DOHH2 (cell line): ENCODE data around the gene NXPH4.

Experiments used
- H3F3A ChIP-seq: fragments of 200-600 bp; sonication (generic), shearing (Covaris generic); 2 replicates; pipeline ENCODE4 v1.6.0; 2016; ENCODE audit warnings: antibody characterized with exemption, mild to moderate bottlenecking; ENCODE audit not compliant: control insufficient read depth, insufficient read depth
- H3K27ac ChIP-seq: fragments of 200-600 bp; sonication (generic); 2 replicates; pipeline ENCODE4 v1.5.1; 2014; ENCODE audit warnings: low read depth, mild to moderate bottlenecking, low read length, moderate library complexity
- H3K27me3 ChIP-seq: fragments of 200-600 bp; sonication (generic); 2 replicates; pipeline ENCODE4 v1.6.1; 2014; ENCODE audit warnings: mild to moderate bottlenecking, low read length, mixed read lengths; ENCODE audit not compliant: control insufficient read depth
- H3K36me3 ChIP-seq: fragments of 200-600 bp; sonication (generic); 2 replicates; pipeline ENCODE4 v1.6.1; 2014; ENCODE audit warnings: mild to moderate bottlenecking, low read length, moderate library complexity, mixed read lengths; ENCODE audit not compliant: control insufficient read depth
- H3K4me1 ChIP-seq: fragments of 200-600 bp; sonication (generic); 2 replicates; pipeline ENCODE4 v1.6.1; 2014; ENCODE audit warnings: mild to moderate bottlenecking, low read length, mixed read lengths; ENCODE audit not compliant: control insufficient read depth
- H3K4me2 ChIP-seq: fragments of 200-600 bp; sonication (generic); 2 replicates; pipeline ENCODE4 v1.6.0; 2014; ENCODE audit warnings: mild to moderate bottlenecking, low read length, moderate library complexity
- H3K4me3 ChIP-seq: fragments of 200-600 bp; sonication (generic); 2 replicates; pipeline ENCODE4 v1.5.1; 2014; ENCODE audit warnings: mild to moderate bottlenecking, low read length, mixed read lengths
- H3K79me2 ChIP-seq: fragments of 200-600 bp; sonication (generic); 2 replicates; pipeline ENCODE4 v1.6.1; 2014; ENCODE audit warnings: mild to moderate bottlenecking, low read length, mixed read lengths; ENCODE audit not compliant: control insufficient read depth
- H3K9me2 ChIP-seq: fragments of 200-600 bp; sonication (generic); replicated peaks from 2 replicates; pipeline ENCODE4 v1.6.1; 2014; ENCODE audit warnings: mild to moderate bottlenecking, low read length, mixed read lengths; ENCODE audit not compliant: control insufficient read depth
- H3K9me3 ChIP-seq: fragments of 200-600 bp; sonication (generic); 2 replicates; pipeline ENCODE4 v1.6.1; 2014; ENCODE audit warnings: antibody characterized with exemption, low read length, mixed read lengths; ENCODE audit not compliant: control insufficient read depth, insufficient read depth
- H4K20me1 ChIP-seq: fragments of 200-600 bp; sonication (generic); 2 replicates; pipeline ENCODE4 v1.6.0; 2014; ENCODE audit warnings: low read depth, mild to moderate bottlenecking, antibody characterized with exemption, low read length, moderate library complexity; ENCODE audit not compliant: control insufficient read depth, insufficient read depth
- EZH2phosphoT487 ChIP-seq: fragments of 200-600 bp; sonication (generic); IDR thresholded peaks from 2 replicates; pipeline ENCODE4 v1.6.1; 2017; ENCODE audit warnings: borderline replicate concordance, mild to moderate bottlenecking, antibody characterized with exemption, low read length, moderate library complexity, mixed read lengths
- TF ChIP-seq, protein P1 (sequence below): fragments of 200-600 bp; sonication (generic); IDR thresholded peaks from one replicate; pipeline ENCODE4 v1.5.1; 2014; ENCODE audit warnings: antibody characterized with exemption, mild to moderate bottlenecking, low read depth, low read length; ENCODE audit not compliant: poor library complexity, severe bottlenecking

NXPH4 gene

DNA sequence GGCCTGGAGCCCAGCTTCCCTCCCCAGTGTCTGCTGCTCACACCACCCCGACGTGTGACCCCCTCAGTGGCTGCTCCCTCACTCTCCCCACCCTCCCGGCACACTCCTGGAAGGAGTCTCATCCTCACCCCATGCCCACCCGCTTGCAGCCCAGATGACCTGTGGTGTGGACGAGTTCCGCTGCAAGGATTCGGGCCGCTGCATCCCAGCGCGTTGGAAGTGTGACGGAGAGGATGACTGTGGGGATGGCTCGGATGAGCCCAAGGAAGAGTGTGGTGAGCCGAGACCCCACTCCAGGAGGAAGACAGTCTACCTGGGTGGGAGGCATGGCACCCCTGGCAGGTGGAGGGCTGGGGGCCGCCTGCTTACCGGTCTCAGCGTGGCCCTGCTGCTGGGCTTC lies 15.0 kb upstream of the NXPH4 start:
- no peak overlapping the region for H3K4me3 ChIP-seq
- H4K20me1 ChIP-seq, result no peaks in the 10 kb centered on the region
- no peak for TF ChIP-seq EZH2phosphoT487
- TF ChIP-seq, protein P1, sequence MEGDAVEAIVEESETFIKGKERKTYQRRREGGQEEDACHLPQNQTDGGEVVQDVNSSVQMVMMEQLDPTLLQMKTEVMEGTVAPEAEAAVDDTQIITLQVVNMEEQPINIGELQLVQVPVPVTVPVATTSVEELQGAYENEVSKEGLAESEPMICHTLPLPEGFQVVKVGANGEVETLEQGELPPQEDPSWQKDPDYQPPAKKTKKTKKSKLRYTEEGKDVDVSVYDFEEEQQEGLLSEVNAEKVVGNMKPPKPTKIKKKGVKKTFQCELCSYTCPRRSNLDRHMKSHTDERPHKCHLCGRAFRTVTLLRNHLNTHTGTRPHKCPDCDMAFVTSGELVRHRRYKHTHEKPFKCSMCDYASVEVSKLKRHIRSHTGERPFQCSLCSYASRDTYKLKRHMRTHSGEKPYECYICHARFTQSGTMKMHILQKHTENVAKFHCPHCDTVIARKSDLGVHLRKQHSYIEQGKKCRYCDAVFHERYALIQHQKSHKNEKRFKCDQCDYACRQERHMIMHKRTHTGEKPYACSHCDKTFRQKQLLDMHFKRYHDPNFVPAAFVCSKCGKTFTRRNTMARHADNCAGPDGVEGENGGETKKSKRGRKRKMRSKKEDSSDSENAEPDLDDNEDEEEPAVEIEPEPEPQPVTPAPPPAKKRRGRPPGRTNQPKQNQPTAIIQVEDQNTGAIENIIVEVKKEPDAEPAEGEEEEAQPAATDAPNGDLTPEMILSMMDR, result no peak
- no peaks in the 10 kb centered on the region for H3K9me2 ChIP-seq
- H3K27me3 ChIP-seq, result no peaks in the 10 kb centered on the region
- no peak overlapping the region for H3K27ac ChIP-seq
- H3K79me2 ChIP-seq, result no peaks in the 10 kb centered on the region
- H3K4me1 ChIP-seq, result no peaks in the 10 kb centered on the region
- H3K9me3 ChIP-seq, result no peaks in the 10 kb centered on the region
- H3K36me3 ChIP-seq, result no peaks in the 10 kb centered on the region
- no peaks in the 10 kb centered on the region for H3F3A ChIP-seq
- no peak overlapping the region for H3K4me2 ChIP-seq

DNA sequence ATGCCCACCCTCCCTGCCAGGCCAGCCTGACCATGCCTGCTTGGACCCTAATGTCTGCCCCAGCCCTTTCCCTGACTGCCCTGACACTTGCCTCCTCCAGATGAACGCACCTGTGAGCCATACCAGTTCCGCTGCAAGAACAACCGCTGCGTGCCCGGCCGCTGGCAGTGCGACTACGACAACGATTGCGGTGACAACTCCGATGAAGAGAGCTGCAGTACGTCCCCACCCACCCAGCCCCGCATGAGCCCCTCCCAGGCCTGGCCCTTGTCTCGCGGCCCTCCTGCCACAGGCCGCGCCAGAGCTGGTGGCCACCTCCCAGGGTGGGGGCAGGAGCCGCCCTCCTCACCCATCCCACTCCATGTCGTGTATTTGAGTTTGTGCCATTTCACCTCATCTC lies 14.3 kb upstream of the NXPH4 start:
- Histone ChIP-seq H3K36me3 (no peaks in the 10 kb centered on the region), H3K4me2 (no peak overlapping the region), H3F3A (no peaks in the 10 kb centered on the region), H3K79me2 (no peaks in the 10 kb centered on the region), H3K9me2 (no peaks in the 10 kb centered on the region), H4K20me1 (no peaks in the 10 kb centered on the region), H3K4me1 (no peaks in the 10 kb centered on the region), H3K27ac (no peak overlapping the region), H3K27me3 (no peaks in the 10 kb centered on the region), H3K9me3 (no peaks in the 10 kb centered on the region), H3K4me3 (no peak overlapping the region)
- TF ChIP-seq, protein P1, result no peak
- TF ChIP-seq EZH2phosphoT487, result no peak

DNA sequence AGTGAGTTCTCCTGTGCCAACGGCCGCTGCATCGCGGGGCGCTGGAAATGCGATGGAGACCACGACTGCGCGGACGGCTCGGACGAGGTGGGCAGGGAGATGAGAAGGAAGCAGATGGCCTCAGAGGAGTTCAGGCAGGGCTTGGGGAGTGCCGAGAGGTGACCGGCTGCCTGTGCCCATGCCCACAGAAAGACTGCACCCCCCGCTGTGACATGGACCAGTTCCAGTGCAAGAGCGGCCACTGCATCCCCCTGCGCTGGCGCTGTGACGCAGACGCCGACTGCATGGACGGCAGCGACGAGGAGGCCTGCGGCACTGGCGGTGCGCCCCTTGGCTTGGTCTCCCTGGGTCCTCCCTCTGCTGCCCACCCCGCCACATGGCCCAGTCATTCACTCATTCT lies 13.4 kb upstream of the NXPH4 start:
- no peaks in the 10 kb centered on the region for H3K36me3 ChIP-seq
- H3K27me3 ChIP-seq, result no peaks in the 10 kb centered on the region
- no peak for TF ChIP-seq EZH2phosphoT487
- TF ChIP-seq, protein P1, result no peak
- H3K9me3 ChIP-seq, result no peaks in the 10 kb centered on the region
- H3K79me2 ChIP-seq, result no peaks in the 10 kb centered on the region
- no peaks in the 10 kb centered on the region for H3K9me2 ChIP-seq
- no peaks in the 10 kb centered on the region for H3K4me1 ChIP-seq
- no peak overlapping the region for H3K27ac ChIP-seq
- no peak overlapping the region for H3K4me2 ChIP-seq
- no peak overlapping the region for H3K4me3 ChIP-seq
- no peaks in the 10 kb centered on the region for H4K20me1 ChIP-seq
- H3F3A ChIP-seq, result no peaks in the 10 kb centered on the region

DNA sequence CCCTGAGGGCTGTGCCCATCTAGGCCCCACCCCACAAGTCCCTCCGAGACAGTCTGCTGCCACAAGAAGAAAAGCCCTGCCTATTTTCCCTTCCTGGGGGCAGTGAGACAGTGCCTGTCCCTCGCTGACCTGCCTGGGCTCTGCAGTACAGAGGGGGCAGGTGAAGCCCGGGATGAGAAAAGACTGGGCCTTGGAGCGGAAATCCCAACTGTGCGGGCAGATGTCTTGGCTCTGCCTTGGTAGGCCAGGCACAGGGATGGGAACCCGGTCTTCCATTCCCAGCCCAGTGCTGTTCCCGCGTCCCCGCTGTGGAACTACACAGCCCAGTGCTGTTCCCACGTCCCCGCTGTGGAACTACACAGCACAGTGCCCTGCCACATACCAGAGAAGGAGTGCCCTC lies 12.8 kb upstream of the NXPH4 start:
- H4K20me1 ChIP-seq, result no peaks in the 10 kb centered on the region
- no peak overlapping the region for H3K4me3 ChIP-seq
- H3K36me3 ChIP-seq, result no peaks in the 10 kb centered on the region
- H3K79me2 ChIP-seq, result no peaks in the 10 kb centered on the region
- H3F3A ChIP-seq, result no peaks in the 10 kb centered on the region
- H3K4me2 ChIP-seq, result no peak overlapping the region
- no peak overlapping the region for H3K27ac ChIP-seq
- TF ChIP-seq, protein P1, result no peak
- TF ChIP-seq EZH2phosphoT487, result no peak
- no peaks in the 10 kb centered on the region for H3K9me2 ChIP-seq
- H3K4me1 ChIP-seq, result no peaks in the 10 kb centered on the region
- no peaks in the 10 kb centered on the region for H3K27me3 ChIP-seq
- H3K9me3 ChIP-seq, result no peaks in the 10 kb centered on the region
